ENCODE data around the gene APRT. TPM values are rescaled to one million over a fixed set of nuclear protein-coding genes. Genes with fewer than 3 reads are reported as not detected.

APRT gene
- total and polyA plus RNA-seq, 12 donors: 20.8 to 166 (median 36.9) TPM

GRCh38 chr16:88835818-88836217 lies 24.1 kb upstream of the APRT start:
- 93 to 96% methylated on average over 33 of the region's 33 CpGs for whole genome bisulfite sequencing, 2 donors
- Histone ChIP-seq H3K4me3 (no peak overlapping the region), H3K9me3 (no peaks in the 10 kb centered on the region), H3K27me3 (no peaks in the 10 kb centered on the region), H3K4me1 (peaks cover 0 to 4% (median 0%) of the 10 kb centered on the region in 9 donors), H3K27ac (no peak overlapping the region), H3K36me3 (peaks cover 0 to 50% (median 9%) of the 10 kb centered on the region in 9 donors)
- DNase-seq (no peak), ATAC-seq (peak in 1 of 8 donors; percentile 5)
- TF ChIP-seq CTCF (IDR thresholded peaks at IDR 0.05): no peak
- intact Hi-C loops (cut with DNase I): no loop called here

- H3K9me3 ChIP-seq: no peaks in the 10 kb centered on the region
- H3K4me3 ChIP-seq: no peak overlapping the region
- no peak for TF ChIP-seq CTCF (IDR thresholded peaks at IDR 0.05)
- WGBS, 2 donors: 83 to 86% methylated on average over 11 of the region's 11 CpGs
- H3K27me3 ChIP-seq: no peaks in the 10 kb centered on the region
- peaks cover 0 to 48% (median 9%) of the 10 kb centered on the region in 9 donors for H3K36me3 ChIP-seq
- intact Hi-C loops (cut with DNase I): no loop called here
- peak in 1 of 8 donors; percentile 26 for ATAC-seq
- DNase-seq: no peak
- H3K27ac ChIP-seq: no peak overlapping the region
- peaks cover 0 to 4% (median 0%) of the 10 kb centered on the region in 9 donors for H3K4me1 ChIP-seq
Measured at GRCh38 chr16:88835383-88835782, 23.7 kb upstream of the APRT start.

- Histone ChIP-seq H3K4me1 (no peaks in the 10 kb centered on the region), H3K9me3 (no peaks in the 10 kb centered on the region), H3K36me3 (peaks cover 0 to 46% (median 4%) of the 10 kb centered on the region in 9 donors), H3K27me3 (no peaks in the 10 kb centered on the region), H3K27ac (no peak overlapping the region), H3K4me3 (no peak overlapping the region)
- 95% methylated on average over 13 of the region's 13 CpGs for WGBS, 2 donors
- intact Hi-C loops (cut with DNase I): no loop called here
- ATAC-seq: no peak
- no peak for DNase-seq
- TF ChIP-seq CTCF (IDR thresholded peaks at IDR 0.05): no peak
Measured at GRCh38 chr16:88834670-88835069, 22.9 kb upstream of the APRT start.

- no peaks in the 10 kb centered on the region for H3K4me1 ChIP-seq
- intact Hi-C loops (cut with DNase I): no loop called here
- H3K4me3 ChIP-seq: no peak overlapping the region
- DNase-seq (no peak), ATAC-seq (no peak)
- no peak overlapping the region for H3K27ac ChIP-seq
- no peak for TF ChIP-seq CTCF (IDR thresholded peaks at IDR 0.05)
- no peaks in the 10 kb centered on the region for H3K9me3 ChIP-seq
- H3K27me3 ChIP-seq: no peaks in the 10 kb centered on the region
- H3K36me3 ChIP-seq: peaks cover 0 to 43% (median 0%) of the 10 kb centered on the region in 9 donors
- 96 to 97% methylated on average over 12 to 13 of the region's 13 CpGs for WGBS, 2 donors
Measured at GRCh38 chr16:88833086-88833485, 21.4 kb upstream of the APRT start.

All from heart right ventricle (tissue), 16 donors.